C4-2B (cell line): ENCODE results near the gene PLEKHA8.

Experiments
- ZFX ChIP-seq: fragments of 450-650 bp; IDR thresholded peaks from 2 replicates; pipeline ENCODE4 v1.6.1; 2017
- TF ChIP-seq, protein P1 (sequence below): fragments of 450-650 bp; conservative IDR thresholded peaks from 2 replicates; pipeline ENCODE4 v1.5.1; 2017; ENCODE audit warnings: mild to moderate bottlenecking

DNA sequence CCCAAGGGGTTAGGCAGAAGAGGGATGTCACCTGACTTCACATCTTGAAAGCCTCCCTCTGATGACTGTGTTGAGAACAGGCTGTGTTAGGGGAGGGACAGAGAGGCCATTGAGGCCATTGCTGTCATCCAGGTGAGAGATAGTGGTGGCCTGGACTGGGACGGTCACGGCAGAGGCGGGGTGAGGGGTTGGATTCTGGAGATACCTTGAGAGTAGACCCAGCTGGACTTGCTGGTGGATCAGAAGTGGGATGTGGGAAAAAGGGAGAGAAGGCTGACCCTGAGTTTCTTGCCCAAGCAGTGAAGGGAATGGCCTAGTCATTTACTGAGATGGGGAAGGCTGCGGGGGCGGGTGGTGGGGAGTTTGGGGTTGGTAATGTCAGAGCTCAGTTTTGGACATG lies 120.2 kb downstream of the PLEKHA8 start:
- TF ChIP-seq, protein P1, sequence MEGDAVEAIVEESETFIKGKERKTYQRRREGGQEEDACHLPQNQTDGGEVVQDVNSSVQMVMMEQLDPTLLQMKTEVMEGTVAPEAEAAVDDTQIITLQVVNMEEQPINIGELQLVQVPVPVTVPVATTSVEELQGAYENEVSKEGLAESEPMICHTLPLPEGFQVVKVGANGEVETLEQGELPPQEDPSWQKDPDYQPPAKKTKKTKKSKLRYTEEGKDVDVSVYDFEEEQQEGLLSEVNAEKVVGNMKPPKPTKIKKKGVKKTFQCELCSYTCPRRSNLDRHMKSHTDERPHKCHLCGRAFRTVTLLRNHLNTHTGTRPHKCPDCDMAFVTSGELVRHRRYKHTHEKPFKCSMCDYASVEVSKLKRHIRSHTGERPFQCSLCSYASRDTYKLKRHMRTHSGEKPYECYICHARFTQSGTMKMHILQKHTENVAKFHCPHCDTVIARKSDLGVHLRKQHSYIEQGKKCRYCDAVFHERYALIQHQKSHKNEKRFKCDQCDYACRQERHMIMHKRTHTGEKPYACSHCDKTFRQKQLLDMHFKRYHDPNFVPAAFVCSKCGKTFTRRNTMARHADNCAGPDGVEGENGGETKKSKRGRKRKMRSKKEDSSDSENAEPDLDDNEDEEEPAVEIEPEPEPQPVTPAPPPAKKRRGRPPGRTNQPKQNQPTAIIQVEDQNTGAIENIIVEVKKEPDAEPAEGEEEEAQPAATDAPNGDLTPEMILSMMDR: no peak
- TF ChIP-seq ZFX: no peak
